Heart right ventricle (tissue), 16 donors: ENCODE measurements around the gene WT1. TPM values are rescaled to one million over a fixed set of nuclear protein-coding genes. Genes with fewer than 3 reads are reported as not detected.
A peak's percentile ranks its signal among the peaks of the same experiment; 100 is the strongest.

Experiments
- ATAC-seq, 8 donors: fragments of 200-7000 bp; cut with Tn5 transposase; one replicate each; pipeline ENCODE4 v1.9.1; 2020; ENCODE audit warnings: mild to moderate bottlenecking in 8 of 8, moderate library complexity in 8 of 8, moderate number of reproducible peaks in 1 of 8
- DNase-seq, 2 donors: peaks; one replicate each; pipeline ENCODE4 v3.0.0-alpha.2; 2020
- H3K27ac ChIP-seq, 10 donors: fragments of 200-600 bp; sonication (generic) in 2 of 10; one replicate each; pipeline versions ENCODE4 v1.5.0 to v1.8.0; 2020 to 2022; ENCODE audit warnings: mild to moderate bottlenecking in 3 of 10
- H3K27me3 ChIP-seq, 7 donors: fragments of 200-600 bp; one replicate each; pipeline ENCODE4 v1.8.0; 2021 to 2022; ENCODE audit warnings: mild to moderate bottlenecking in 2 of 7
- H3K36me3 ChIP-seq, 9 donors: fragments of 200-600 bp; sonication (generic) in 1 of 9; one replicate each; pipeline versions ENCODE4 v1.5.0 to v1.8.0; 2020 to 2022; ENCODE audit warnings: mild to moderate bottlenecking in 2 of 9
- H3K4me1 ChIP-seq, 9 donors: fragments of 200-600 bp; sonication (generic) in 1 of 9; one replicate each; pipeline versions ENCODE4 v1.5.0 to v1.8.0; 2020 to 2022; ENCODE audit warnings: mild to moderate bottlenecking in 4 of 9
- H3K4me3 ChIP-seq, 10 donors: fragments of 200-600 bp; sonication (generic) in 2 of 10; one replicate each; pipeline versions ENCODE4 v1.5.0 to v1.8.0; 2020 to 2022; ENCODE audit warnings: mild to moderate bottlenecking in 7 of 10, moderate library complexity in 2 of 10
- H3K9me3 ChIP-seq, 11 donors: fragments of 200-600 bp in 10 of 11; sonication (generic) in 2 of 11; one replicate each; pipeline versions ENCODE4 v1.5.0 to v1.8.0; 2013 to 2022; ENCODE audit warnings: mild to moderate bottlenecking in 2 of 11, control low read depth in 1 of 11, moderate library complexity in 1 of 11
- WGBS, 2 donors: extraction: QIAGEN DNeasy Blood & Tissue Kit; methylation state at CpG; one replicate each; pipeline ENCODE4 v1.1.7; 2013; ENCODE audit warnings: inconsistent platforms in 1 of 2; 5-methylcytosine and 5-hydroxymethylcytosine counted together
- intact Hi-C, 10 donors: fragments of 100-400 bp; cut with DNase I; formaldehyde crosslinking; loops; one replicate each; pipeline versions ENCODE4 v1.11.1 to v1.14.2; 2022
- polyA plus RNA-seq, 2 donors: library from polyadenylated mRNA; stranded (reverse); fragments of 200-250 nt; gene quantifications; one replicate each; pipeline ENCODE4 v1.2.3, GENCODE V29; 2013
- total RNA-seq, 10 donors: library from RNA; stranded (reverse); fragmentation: NEBNext Ultra II Directional in 3 of 10; extraction: Animal tissue kit (Norgen Biotek cat#: 25700) in 3 of 10; gene quantifications; one replicate each; pipeline versions ENCODE4 v1.2.1 to v1.2.4, GENCODE V29; 2021 to 2023
- TF ChIP-seq, protein P1 (sequence below), 9 donors: fragments of 200-600 bp; sonication (generic) in 2 of 9; IDR thresholded peaks; one replicate each; pipeline versions ENCODE4 v1.5.0 to v1.8.0; 2021 to 2022; ENCODE audit warnings: antibody characterized with exemption in 9 of 9, mild to moderate bottlenecking in 5 of 9, moderate library complexity in 1 of 9
- donor health status: Arrhythmogenic right ventricular cardiomyopathy.
- donor health status: ischemic (EF 13 %, LVEDD 7.1; RV severe dilation, severe dysfunction).
- donor health status: healthy with polysubstance abuse.
- donor health status: DM: no; HTN: yes; CAD: no.
- donor health status: DM: no; HTN: no; CAD: no.
- donor health status: ischemic (EF 25% LVEDD 6.9; RV normal size, moderate dysfunction).
- donor health status: ischemic (EF 25% LVEDD 5.7; RV mildly dilated, moderate dysfunction).
- donor health status: healthy.
- donor health status: DM: yes; HTN: yes; CAD: no.
- donor health status: Ischemic cardiomyopathy.
- donor health status: ischemic (EF 35%, LVEDD 5.7; RV mildly dilated, moderate dysfunction).
- donor health status: nonischemic (EF 11% LVEDD 7.7; RV severe dilation, severe dysfunction).
- donor health status: DM: yes; HTN: yes; CAD: no.
- donor health status: PGD.
- donor health status: ischemic (EF 29% LVEDD 5.4; RV normal size, mild dysfunction).
- donor health status: nonischemic (EF 23%, LVEDD 6.1; RV moderate dilation, normal function).

The WT1 gene
- total and polyA plus RNA-seq, 12 donors = 1.2 to 4.6 (median 2.8) TPM

DNA sequence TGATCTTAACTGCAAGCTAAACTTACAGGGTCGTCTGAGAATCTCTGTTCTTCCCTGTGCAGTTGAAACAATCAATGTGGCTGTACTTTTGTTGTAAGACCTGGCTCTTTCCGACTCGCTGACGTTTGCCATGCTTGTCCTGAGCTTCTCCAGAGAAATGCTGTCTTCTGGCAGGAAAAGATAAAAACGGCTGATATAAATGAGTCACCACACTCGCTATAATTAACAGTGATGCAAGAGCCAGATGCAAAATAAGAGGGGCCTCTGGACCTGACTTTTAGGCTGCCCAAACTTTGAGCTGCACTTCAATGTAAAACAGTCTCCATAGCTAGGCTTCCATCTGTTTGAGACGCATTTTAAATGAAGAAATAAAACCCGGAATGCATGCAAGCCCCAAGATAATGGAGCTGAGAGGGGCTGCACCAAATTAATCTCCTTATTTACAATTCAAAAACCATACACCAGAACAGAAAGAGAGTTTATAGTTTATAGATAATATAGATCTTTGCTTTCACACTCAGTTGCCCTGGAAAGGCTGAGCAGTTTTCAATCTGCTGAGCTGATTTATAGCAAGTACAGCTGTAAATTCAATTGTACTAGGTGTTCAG lies 48.5 kb downstream of the WT1 start:
- H3K27ac ChIP-seq = peak overlapping the region in 3 of 10 donors; percentile 14 to 52 (median 35)
- ATAC-seq (peak in 7 of 8 donors; percentile 23 to 77 (median 58)), DNase-seq (peak in 1 of 2 donors; percentile 18)
- TF ChIP-seq, protein P1, sequence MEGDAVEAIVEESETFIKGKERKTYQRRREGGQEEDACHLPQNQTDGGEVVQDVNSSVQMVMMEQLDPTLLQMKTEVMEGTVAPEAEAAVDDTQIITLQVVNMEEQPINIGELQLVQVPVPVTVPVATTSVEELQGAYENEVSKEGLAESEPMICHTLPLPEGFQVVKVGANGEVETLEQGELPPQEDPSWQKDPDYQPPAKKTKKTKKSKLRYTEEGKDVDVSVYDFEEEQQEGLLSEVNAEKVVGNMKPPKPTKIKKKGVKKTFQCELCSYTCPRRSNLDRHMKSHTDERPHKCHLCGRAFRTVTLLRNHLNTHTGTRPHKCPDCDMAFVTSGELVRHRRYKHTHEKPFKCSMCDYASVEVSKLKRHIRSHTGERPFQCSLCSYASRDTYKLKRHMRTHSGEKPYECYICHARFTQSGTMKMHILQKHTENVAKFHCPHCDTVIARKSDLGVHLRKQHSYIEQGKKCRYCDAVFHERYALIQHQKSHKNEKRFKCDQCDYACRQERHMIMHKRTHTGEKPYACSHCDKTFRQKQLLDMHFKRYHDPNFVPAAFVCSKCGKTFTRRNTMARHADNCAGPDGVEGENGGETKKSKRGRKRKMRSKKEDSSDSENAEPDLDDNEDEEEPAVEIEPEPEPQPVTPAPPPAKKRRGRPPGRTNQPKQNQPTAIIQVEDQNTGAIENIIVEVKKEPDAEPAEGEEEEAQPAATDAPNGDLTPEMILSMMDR (IDR thresholded peaks at IDR 0.05) = no peak
- no peaks in the 10 kb centered on the region for H3K9me3 ChIP-seq
- intact Hi-C loops = loop anchor here in 5 of 10 donors (2.0 to 10.0 kb wide), 5 partner anchors 40 to 405 kb away; partner anchors contain the start of genes CCDC73 (in 3 of the 5) and EIF3M (in 2 of the 5)
- no peak overlapping the region for H3K4me3 ChIP-seq
- peaks cover 3 to 25% (median 12%) of the 10 kb centered on the region in 9 donors for H3K4me1 ChIP-seq
- WGBS, 2 donors = 9 to 11% methylated on average over 8 of the region's 8 CpGs
- peaks cover 0 to 4% (median 0%) of the 10 kb centered on the region in 7 donors for H3K27me3 ChIP-seq
- peaks cover 0 to 15% (median 0%) of the 10 kb centered on the region in 9 donors for H3K36me3 ChIP-seq

DNA sequence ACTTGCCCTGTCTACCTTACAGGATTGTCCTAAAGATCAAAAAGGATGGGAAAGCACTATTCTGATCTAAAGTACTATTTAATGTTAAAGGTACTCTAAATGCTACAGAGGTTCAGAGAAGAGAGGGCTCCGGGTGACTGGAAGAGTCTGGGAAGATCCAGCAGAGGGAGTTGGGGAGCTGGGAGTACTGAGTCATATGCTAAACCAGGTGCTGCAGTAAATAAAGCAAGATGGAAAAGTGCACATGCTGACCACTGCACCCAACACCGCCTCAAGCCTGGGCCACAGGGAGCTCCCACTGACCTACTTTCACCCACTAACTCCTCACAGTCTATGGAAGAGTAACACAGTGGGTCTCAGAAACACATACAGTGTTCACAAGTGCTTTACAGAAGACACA lies 49.3 kb downstream of the WT1 start:
- TF ChIP-seq, protein P1 (IDR thresholded peaks at IDR 0.05) = peak; percentile 15 to 70 (median 52)
- intact Hi-C loops = loop anchor here in 5 of 10 donors (2.0 to 10.0 kb wide), 5 partner anchors 41 to 406 kb away; partner anchors contain the start of genes CCDC73 (in 3 of the 5) and EIF3M (in 2 of the 5)

DNA sequence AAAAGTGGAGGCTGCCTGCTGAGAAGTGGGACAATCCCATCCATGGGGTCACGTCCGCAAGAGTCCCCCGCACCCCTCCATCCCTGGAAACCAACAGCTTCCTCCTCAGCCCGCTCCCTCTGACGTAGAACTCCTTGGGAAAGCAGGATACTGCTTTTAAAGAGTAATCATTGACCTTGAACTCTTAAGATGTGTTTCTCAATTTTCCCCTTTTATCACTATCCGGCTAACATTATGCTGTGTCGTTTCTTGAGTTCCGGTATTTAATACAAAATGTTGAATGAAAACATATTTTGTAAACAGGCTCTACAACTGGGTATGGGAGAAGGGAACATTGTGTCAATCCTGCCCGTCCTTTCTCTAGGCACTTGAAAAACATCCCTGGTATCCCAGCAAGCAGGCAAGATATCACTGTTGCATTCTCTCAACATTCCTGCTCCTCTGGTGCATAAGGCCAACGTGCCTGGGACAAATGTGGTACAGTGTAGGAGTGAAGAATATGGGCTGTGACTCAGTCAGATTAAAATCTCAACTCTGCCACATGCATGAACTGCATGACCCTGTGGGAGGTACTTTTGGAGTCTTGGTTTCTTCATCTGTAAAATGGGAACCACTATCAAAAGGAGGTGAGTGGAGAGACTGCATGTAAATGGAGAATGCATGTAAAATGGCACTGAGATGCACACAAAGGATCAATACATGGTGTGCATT lies 52.8 kb downstream of the WT1 start:
- intact Hi-C loops = loop anchor here in 4 of 10 donors (5.0 to 10.0 kb wide), 4 partner anchors 50 to 202 kb away; partner anchors contain the start of gene EIF3M (in 2 of the 4)
- 62 to 67% methylated on average over 10 of the region's 10 CpGs for WGBS, 2 donors
- Histone ChIP-seq H3K9me3 (peaks cover 0 to 9% (median 0%) of the 10 kb centered on the region in 11 donors), H3K4me3 (no peak overlapping the region), H3K36me3 (no peaks in the 10 kb centered on the region), H3K27ac (no peak overlapping the region), H3K27me3 (peaks cover 0 to 9% (median 0%) of the 10 kb centered on the region in 7 donors), H3K4me1 (peaks cover 3 to 23% (median 12%) of the 10 kb centered on the region in 9 donors)
- peak in 1 of 8 donors; percentile 22 for ATAC-seq
- DNase-seq = no peak
- TF ChIP-seq, protein P1 (IDR thresholded peaks at IDR 0.05) = no peak

More for the DNA sequence above, 49.3 kb downstream of the WT1 start:
- Histone ChIP-seq H3K36me3 (peaks cover 0 to 12% (median 0%) of the 10 kb centered on the region in 9 donors), H3K27ac (peak overlapping the region in 3 of 10 donors; percentile 14 to 52 (median 35)), H3K4me1 (peaks cover 3 to 25% (median 12%) of the 10 kb centered on the region in 9 donors), H3K4me3 (no peak overlapping the region), H3K27me3 (peaks cover 0 to 4% (median 0%) of the 10 kb centered on the region in 7 donors), H3K9me3 (no peaks in the 10 kb centered on the region)
- ATAC-seq (peak; percentile 60 to 90 (median 78)), DNase-seq (peak in 1 of 2 donors; percentile 31)
- WGBS, 2 donors = 30 to 40% methylated on average over 2 of the region's 2 CpGs

DNA sequence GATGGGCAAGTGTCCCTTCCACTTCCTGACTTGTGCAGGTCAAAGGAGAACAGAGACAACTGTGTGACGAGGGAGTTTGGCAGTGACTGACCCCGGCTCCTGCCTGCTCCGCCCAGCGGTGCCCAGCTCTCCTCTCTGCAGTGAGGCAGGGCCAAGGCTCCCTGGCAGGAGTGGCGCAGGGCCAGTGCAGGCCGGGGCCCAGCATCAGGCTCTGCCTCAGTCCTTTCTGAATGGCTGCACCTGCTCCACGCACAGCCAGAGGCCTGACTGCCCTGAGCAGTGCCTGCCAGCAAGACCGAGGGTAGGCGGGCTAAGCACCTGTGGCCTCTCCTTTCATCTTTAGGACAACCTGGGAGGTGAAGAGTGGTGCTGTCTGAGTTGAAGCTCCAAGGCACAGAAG lies 54.2 kb downstream of the WT1 start:
- Histone ChIP-seq H3K27me3 (peaks cover 0 to 9% (median 0%) of the 10 kb centered on the region in 7 donors), H3K4me1 (peaks cover 0 to 10% (median 2%) of the 10 kb centered on the region in 9 donors), H3K36me3 (no peaks in the 10 kb centered on the region), H3K9me3 (peaks cover 0 to 10% (median 0%) of the 10 kb centered on the region in 11 donors), H3K4me3 (no peak overlapping the region), H3K27ac (no peak overlapping the region)
- intact Hi-C loops = loop anchor here in 4 of 10 donors (5.0 to 10.0 kb wide), 4 partner anchors 49 to 204 kb away; partner anchors contain the start of gene EIF3M (in 2 of the 4)
- 85 to 87% methylated on average over 9 of the region's 9 CpGs for WGBS, 2 donors
- DNase-seq = no peak
- ATAC-seq = peak in 1 of 8 donors; percentile 37
- TF ChIP-seq, protein P1 (IDR thresholded peaks at IDR 0.05) = no peak
